GM19239 (cell line): Measurements from ENCODE around the gene FAM184B.
A peak's percentile ranks its signal among the peaks of the same experiment; 100 is the strongest.
"Not testable (repeated sequence)": the region's sequence is repeated elsewhere in the genome, so short reads cannot be mapped to it uniquely, and the experiment has no call there.

Experiments used
- DNase-seq: peaks from one replicate; pipeline ENCODE4 v3.0.0; 2011; ENCODE audit warnings: low spot score; ENCODE audit not compliant: insufficient read length
- FAIRE-seq: peaks from 2 replicates; lab custom pipeline; 2011; peaks lifted over from hg19 to GRCh38; lab: Jason Lieb, UNC

The FAM184B gene

DNA sequence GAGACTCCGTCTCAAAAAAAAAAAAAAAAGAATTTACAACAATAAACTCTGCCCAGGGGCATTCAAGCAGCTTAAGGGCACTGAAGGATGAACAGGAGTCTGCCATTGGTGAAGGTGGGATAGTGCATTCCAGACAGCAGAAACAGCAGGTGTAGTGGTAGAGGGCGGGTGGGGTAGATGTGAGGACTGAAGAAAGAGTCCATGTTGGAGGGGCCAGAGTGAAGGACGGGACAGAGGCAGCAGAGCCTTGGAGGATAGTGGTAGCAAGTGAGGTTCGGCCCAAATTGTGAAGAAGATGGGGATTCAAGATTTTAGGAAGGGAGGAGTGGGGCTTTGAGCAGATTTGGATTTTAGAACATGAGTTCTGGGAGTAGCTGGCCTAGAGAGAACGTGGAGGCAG lies 91.3 kb downstream of the FAM184B start:
- DNase-seq (no peak), FAIRE-seq (no peak)

- FAIRE-seq = no peak
Observed at GRCh38 chr4:17688011-17688441, 93.4 kb downstream of the FAM184B start.

DNA sequence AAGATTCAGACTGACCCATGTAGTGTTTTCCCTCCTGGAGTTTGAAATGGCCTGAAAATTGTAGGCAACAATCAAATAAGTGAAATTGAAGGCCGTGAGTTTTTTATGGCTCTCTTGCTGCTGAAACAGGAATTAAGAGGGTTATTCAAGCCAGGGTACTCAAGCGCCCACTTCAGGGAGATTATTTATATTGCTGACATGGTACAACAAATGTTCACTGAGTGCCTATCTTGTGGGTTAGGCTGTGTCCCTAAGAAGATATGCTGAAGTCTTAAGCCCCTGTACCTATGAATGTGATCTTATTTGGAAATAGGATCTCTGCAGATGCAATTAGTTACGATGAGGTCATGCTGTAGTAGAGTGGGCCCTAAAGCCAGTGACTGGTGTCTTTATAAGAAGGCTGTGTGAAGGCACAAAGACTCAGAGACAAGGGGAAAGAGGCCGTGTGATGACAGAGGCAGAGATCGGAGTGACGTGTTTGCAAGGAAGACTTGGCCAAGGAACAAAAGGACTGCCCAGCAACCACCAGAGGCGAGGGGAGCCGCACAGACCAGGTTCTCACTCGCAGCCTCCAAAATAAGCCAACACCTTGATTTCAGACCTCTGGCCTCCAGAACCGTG lies 94.1 kb downstream of the FAM184B start:
- DNase-seq (no peak), FAIRE-seq (no peak)

More at GRCh38 chr4:17688011-17688441, 93.4 kb downstream of the FAM184B start:
- DNase-seq = no peak

- not testable (repeated sequence) for FAIRE-seq, DNase-seq
Observed at GRCh38 chr4:17684648-17685047, 96.8 kb downstream of the FAM184B start.

GRCh38 chr4:17682222-17682566 lies 99.2 kb downstream of the FAM184B start:
- DNase-seq (no peak), FAIRE-seq (no peak)

DNA sequence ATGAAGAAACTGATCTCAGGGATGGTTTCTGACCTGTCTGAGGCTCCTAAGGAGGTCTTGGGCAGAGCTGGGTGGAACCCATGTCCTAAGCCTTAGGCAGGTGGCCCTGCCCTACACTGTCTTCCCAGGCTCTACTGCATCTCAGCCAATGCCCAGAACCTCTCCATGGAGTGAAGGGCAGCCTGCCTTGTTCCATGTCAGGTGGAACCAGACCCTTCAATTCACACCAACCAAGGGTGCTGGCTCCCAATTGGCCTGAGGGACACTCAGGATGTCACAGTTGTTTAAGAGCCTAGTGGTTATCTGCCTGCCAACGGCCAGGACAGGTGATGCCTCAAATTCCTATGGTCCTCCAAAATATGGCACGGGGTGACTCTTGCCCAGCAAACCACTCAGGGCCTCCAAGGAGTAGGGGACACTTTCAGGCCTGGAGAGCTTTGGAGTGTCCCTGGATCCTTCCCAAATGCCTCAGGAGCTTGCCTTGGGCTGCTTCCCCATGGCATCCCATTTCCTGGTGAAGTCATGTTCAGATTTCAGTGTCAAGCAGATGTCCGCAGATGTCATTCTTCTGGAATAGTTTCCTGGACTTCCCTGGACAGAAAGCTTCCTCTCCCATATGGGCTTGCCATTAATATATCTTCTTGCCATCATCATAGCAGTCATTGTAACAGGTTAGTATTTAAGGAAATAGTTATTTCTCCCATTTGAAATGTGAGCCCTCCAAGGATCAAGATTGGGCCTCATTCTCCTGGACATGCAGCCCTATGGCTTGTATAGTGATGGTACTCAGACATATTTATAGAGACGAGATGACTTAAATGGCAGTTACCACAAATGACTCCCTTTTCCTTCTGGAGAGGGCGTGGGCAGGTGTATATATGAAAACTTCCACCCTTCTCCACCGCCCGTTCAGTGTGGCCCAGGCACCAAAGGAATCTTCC lies 99.9 kb downstream of the FAM184B start:
- DNase-seq (no peak), FAIRE-seq (no peak)

GRCh38 chr4:17680559-17681280 lies 100.7 kb downstream of the FAM184B start:
- FAIRE-seq (no peak), DNase-seq (no peak)

DNA sequence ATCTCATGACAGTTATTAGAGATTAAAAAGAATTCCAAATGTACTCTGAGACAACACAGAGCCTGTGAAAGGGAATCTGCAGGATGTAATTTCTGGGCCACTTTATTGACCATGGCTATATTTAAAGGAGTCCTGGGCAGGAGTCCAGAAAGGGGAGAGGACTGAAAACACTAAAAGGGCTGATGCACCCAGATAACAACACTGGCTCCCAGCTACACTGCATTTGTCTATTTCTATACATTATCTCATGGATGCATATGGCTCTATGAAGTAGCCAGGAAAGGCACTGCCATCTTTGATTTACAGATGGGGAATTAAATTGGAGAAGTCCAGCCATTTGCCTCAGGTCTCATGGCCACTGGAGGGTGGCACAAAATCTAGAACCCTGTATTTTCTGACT lies 111.0 kb downstream of the FAM184B start:
- DNase-seq (no peak), FAIRE-seq (no peak)

DNA sequence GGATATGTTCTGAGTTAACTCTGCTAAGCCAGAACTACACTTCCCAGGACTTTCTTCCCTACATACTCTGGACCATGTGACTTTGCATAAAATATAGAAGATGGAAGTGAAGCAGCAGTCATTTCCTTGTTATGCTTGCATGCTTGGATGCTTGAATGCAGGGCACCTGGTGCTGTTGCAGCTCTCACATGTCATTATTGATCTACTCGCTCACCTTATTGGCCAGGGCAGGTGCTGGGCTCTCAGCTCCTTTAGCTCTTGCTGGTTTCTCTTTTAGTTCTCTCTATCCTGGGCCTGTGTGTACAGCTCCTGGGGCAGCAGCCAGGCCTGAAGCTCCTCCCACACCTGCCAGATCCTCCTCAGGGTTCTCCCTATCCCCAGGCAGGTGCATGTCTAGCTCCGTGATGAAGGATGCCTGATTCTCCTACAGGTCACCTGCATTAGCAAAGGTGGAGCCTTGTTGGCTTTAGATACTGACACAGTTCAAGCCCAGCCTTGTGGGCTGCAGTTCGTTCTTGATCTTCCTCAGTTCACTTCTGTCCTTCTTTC lies 113.7 kb downstream of the FAM184B start:
- FAIRE-seq = no peak
- DNase-seq = no peak

DNA sequence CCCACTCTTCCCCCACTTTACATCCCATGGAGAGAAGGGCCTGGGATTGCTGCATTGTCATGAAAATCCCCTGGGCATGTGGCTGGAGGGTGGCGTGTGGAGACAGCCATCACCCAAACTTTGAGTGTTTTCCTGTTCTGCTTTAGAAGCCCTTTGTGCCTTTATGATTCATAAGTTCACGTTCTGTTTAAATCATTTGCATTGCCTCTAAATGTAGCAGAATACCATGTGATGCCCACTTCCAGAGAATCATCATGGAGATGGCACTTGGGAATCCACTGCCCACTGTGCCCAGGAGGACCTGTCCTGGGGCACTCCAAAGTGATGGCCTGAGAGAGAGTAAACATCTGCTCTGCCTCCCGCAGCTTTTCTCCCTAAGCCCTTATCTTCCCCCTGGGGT lies 114.2 kb downstream of the FAM184B start:
- FAIRE-seq (no peak), DNase-seq (no peak)

GRCh38 chr4:17665852-17666251 lies 115.6 kb downstream of the FAM184B start:
- DNase-seq = no peak
- no peak for FAIRE-seq

- DNase-seq = no peak
- peak; percentile 76 for FAIRE-seq
Observed at GRCh38 chr4:17665346-17665745, 116.1 kb downstream of the FAM184B start.

- DNase-seq = peak; percentile 40
- peak; percentile 92 for FAIRE-seq
Observed at GRCh38 chr4:17664755-17665154, 116.7 kb downstream of the FAM184B start.

DNA sequence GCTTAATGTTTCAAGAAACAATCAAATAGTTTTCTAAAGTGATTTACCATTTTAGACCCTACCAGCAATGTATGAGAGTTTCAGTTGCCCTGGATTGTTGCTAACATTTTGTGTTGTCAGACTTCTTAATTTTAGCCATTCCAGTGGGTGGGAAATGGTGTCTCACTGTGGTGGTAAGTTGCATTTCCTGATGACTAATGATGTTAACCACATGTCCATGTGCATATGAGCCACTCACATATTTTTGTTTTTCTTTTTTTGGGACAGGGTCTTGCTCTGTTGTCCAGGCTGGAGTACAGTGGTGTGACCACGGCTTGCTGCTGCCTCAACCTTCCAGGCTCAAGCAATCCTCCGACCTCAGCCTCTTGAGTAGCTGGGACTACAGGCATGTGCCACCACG lies 118.7 kb downstream of the FAM184B start:
- no peak for FAIRE-seq
- DNase-seq = no peak

DNA sequence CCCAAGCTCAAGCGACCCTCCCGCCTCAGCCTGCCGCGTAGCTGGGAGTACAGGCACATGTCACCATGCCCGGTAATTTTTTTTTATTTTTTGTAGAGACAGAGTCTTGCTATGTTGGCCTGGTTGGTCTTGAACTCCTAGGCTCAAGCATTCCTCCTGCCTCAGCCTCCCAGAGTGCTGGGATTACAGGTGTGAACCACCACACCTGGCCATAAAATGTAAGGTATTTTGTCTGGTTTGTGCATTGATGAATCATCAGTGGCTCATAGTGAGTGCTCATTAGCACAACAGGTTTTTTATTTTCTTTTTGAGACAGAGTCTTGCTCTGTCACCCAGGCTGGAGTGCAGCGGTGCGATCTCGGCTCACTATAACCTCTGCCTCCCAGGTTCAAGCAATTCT lies 122.2 kb downstream of the FAM184B start:
- DNase-seq, FAIRE-seq: not testable (repeated sequence)

GRCh38 chr4:17657849-17658248 lies 123.6 kb downstream of the FAM184B start:
- DNase-seq (no peak), FAIRE-seq (no peak)

GRCh38 chr4:17657090-17657489 lies 124.3 kb downstream of the FAM184B start:
- FAIRE-seq (no peak), DNase-seq (no peak)

GRCh38 chr4:17654701-17655100 lies 126.7 kb downstream of the FAM184B start:
- DNase-seq = no peak
- no peak for FAIRE-seq

- DNase-seq (no peak), FAIRE-seq (no peak)
Observed at GRCh38 chr4:17650406-17650805, 131.0 kb downstream of the FAM184B start.

DNA sequence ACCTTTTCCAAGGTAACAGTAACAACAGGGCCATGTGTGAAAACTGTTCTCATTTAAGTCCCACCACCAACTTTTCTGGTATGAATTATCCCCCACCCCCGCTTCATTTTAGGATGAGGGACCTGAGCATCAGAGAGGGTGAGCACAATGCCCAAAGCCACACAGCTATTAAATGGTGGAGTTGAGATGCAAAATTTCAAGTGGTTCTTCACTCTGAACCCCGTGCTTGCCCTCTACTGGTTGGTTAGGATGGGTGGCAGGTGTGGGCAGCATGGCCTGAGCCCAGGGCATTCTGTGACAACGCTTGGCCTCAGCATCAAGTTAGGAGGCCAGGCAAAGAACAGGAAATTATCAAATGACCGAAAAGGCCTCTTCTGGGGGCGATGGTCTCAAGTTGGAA lies 133.5 kb downstream of the FAM184B start:
- FAIRE-seq (no peak), DNase-seq (no peak)
